PC-9 (cell line): ENCODE results near the gene AGPAT3.

Source experiments
- CTCF ChIP-seq: fragments of 200-600 bp; sonication (generic); conservative IDR thresholded peaks from 2 replicates; pipeline ENCODE4 v1.6.1; 2017; ENCODE audit warnings: mixed run types, antibody characterized with exemption, mild to moderate bottlenecking, moderate library complexity
- EZH2 ChIP-seq: fragments of 200-600 bp; sonication (generic); IDR thresholded peaks from 2 replicates; pipeline ENCODE4 v1.8.0; 2017; ENCODE audit warnings: antibody characterized with exemption, low read depth

GRCh38 chr21:43921979-43922945, 57.2 kb downstream of the AGPAT3 start:
- TF ChIP-seq CTCF: no peak
- no peak for TF ChIP-seq EZH2
